Suprapubic skin (tissue), 4 donors: Measurements from ENCODE around the gene TACC3.
"Not testable (repeated sequence)": the region's sequence is repeated elsewhere in the genome, so short reads cannot be mapped to it uniquely, and the experiment has no call there.

ENCODE experiments used
- CTCF ChIP-seq, 2 donors: fragments of 200-600 bp in 1 of 2; fragments of 450-650 bp in 1 of 2; sonication (generic) in 1 of 2; IDR thresholded peaks; one replicate each; pipeline ENCODE4 v1.5.1; 2016 to 2019; ENCODE audit warnings: antibody characterized with exemption in 2 of 2, mild to moderate bottlenecking in 1 of 2, moderate library complexity in 1 of 2
- EP300 ChIP-seq: sonication (generic); formaldehyde crosslinking; IDR thresholded peaks from one replicate; pipeline ENCODE4 v1.6.1; 2017; ENCODE audit warnings: antibody characterized with exemption
- POLR2AphosphoS5 ChIP-seq, 3 donors: sonication (generic); formaldehyde crosslinking; IDR thresholded peaks; one replicate each; pipeline ENCODE4 v1.6.1; 2017; ENCODE audit warnings: antibody characterized with exemption in 3 of 3

DNA sequence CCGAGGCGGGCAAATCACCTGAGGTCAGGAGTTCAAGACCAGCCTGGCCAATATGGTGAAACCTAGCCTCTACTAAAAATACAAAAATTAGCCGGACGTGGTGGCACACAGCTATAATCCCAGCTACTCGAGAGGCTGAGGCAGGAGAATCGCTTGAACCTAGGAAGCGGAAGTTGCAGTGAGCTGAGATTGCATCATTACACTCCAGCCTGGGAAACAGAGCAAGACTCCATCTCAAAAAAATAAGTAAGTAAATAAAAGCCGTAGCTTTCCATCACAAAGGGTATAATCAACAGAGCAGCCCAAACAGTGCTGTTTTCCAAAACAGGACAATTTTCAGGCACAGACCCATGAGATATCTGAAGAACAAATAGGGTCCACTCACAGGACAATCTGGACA lies 19.6 kb upstream of the TACC3 start:
- not testable (repeated sequence) for TF ChIP-seq CTCF (IDR thresholded peaks at IDR 0.05); EP300; POLR2AphosphoS5 (IDR thresholded peaks at IDR 0.05)
